K562 (cell line): ENCODE measurements around the gene CABLES1. TPM values are rescaled to one million over a fixed set of nuclear protein-coding genes. Genes with fewer than 3 reads are reported as not detected.

Source experiments
- ZNF407 ChIP-seq: fragments of 450-650 bp; IDR thresholded peaks from 2 replicates; pipeline ENCODE4 v1.6.1; 2016; ENCODE audit warnings: low read depth
- ZNF79 ChIP-seq: fragments of 250-450 bp; sonication (Bioruptor Pico); IDR thresholded peaks from 2 replicates; pipeline ENCODE4 v1.4.0; 2020; ENCODE audit warnings: low read depth, mild to moderate bottlenecking, moderate library complexity
- polyA plus RNA-seq, 8 experiments: library from polyadenylated mRNA; depleted of rRNA in 4 of 8; stranded (reverse) in 5 of 8; unstranded in 3 of 8; fragments of >200 nt; fragmentation: Nextera tagmentation in 2 of 8; fragmentation: Illumina TruSeq in 1 of 8; extraction: Ambion mirVana in 2 of 8; extraction: Trizol in 1 of 8; gene quantifications; 2 replicates each; pipeline versions ENCODE4 v1.2.1 to v1.2.3, GENCODE V29; 2011 to 2014; ENCODE audit warnings: inconsistent platforms in 1 of 8, missing spikeins in 1 of 8
- total RNA-seq, 7 experiments: library from RNA; depleted of rRNA in 6 of 7; stranded (reverse); fragments of >200 nt in 6 of 7; fragmentation: Illumina TruSeq in 2 of 7; extraction: Trizol in 2 of 7; gene quantifications; 2 replicates each; pipeline versions ENCODE4 v1.2.1 to v1.2.3, GENCODE V29; 2011 to 2021; ENCODE audit warnings: low replicate concordance in 1 of 7

CABLES1 gene
- total and polyA plus RNA-seq, 9 of the 15 experiments (the other 6 are each of a cell fraction or from before 2014, with no cell fraction given), result 0.04 to 0.10 (median 0.06) TPM; not detected in 3

- no peak for TF ChIP-seq ZNF79 (CRISPR knock-in tag)
- no peak for TF ChIP-seq ZNF407
Measured at GRCh38 chr18:23281626-23282436, 146.5 kb downstream of the CABLES1 start (continued).
